SK-N-SH (cell line): ENCODE data around the gene RANBP9. TPM values are rescaled to one million over a fixed set of nuclear protein-coding genes. Genes with fewer than 3 reads are reported as not detected.

Experiments
- CTCF ChIA-PET: fragments of 300-600, 350-600 bp; formaldehyde crosslinking; extraction: SDS; loops from one replicate; lab custom pipeline; 2021; lab: Yijun Ruan, JAX
- POLR2A ChIA-PET: fragments of 350-600 bp; sonication (Branson Sonifier 250); formaldehyde crosslinking; extraction: SDS; loops from one replicate; lab custom pipeline; 2020; ENCODE audit warnings: antibody characterized with exemption, inconsistent platforms; lab: Yijun Ruan, JAX
- DNase-seq: peaks from one replicate; pipeline ENCODE4 v3.0.0; 2012
- H2AFZ ChIP-seq: fragments of 200-600 bp; sonication (generic); 2 replicates; pipeline ENCODE4 v1.8.1; 2016; ENCODE audit warnings: antibody characterized with exemption, mild to moderate bottlenecking, low read depth
- H3F3A ChIP-seq: fragments of 200-600 bp; sonication (generic); replicated peaks from 2 replicates; pipeline ENCODE3; 2016; ENCODE audit warnings: antibody characterized with exemption, mild to moderate bottlenecking; ENCODE audit not compliant: insufficient read depth
- H3K27ac ChIP-seq, 2 experiments: fragments of 200-500 bp in 1 of 2; fragments of 200-600 bp in 1 of 2; sonication (Bioruptor generic) in 1 of 2; sonication (generic), shearing (Covaris generic) in 1 of 2; 2 replicates each; pipeline versions ENCODE4 v1.5.1 to v1.6.1; 2014 to 2016; ENCODE audit warnings: low read depth in 2 of 2, inconsistent platforms in 1 of 2, low read length in 1 of 2, mild to moderate bottlenecking in 1 of 2, mixed read lengths in 1 of 2
- H3K27me3 ChIP-seq: fragments of 200-600 bp; sonication (generic), shearing (Covaris generic); 2 replicates; pipeline ENCODE4 v1.6.1; 2016; ENCODE audit warnings: mixed run types; ENCODE audit not compliant: insufficient read depth
- H3K36me3 ChIP-seq, 2 experiments: fragments of 200-500 bp in 1 of 2; fragments of 200-600 bp in 1 of 2; sonication (Bioruptor generic) in 1 of 2; sonication (generic) in 1 of 2; replicated peaks in 1 of 2; 2 replicates each; pipeline versions ENCODE3 to v1.5.1; 2014 to 2016; ENCODE audit warnings: low read length in 1 of 2, mild to moderate bottlenecking in 1 of 2; ENCODE audit not compliant: insufficient read depth in 2 of 2, control insufficient read depth in 1 of 2
- H3K4me1 ChIP-seq, 2 experiments: fragments of 200-500 bp in 1 of 2; fragments of 200-600 bp in 1 of 2; sonication (Bioruptor generic) in 1 of 2; sonication (generic), shearing (Covaris generic) in 1 of 2; 2 replicates each; pipeline versions ENCODE4 v1.5.1 to v1.6.1; 2014 to 2016; ENCODE audit warnings: low read depth in 1 of 2, low read length in 1 of 2, mixed run types in 1 of 2; ENCODE audit not compliant: insufficient read depth in 2 of 2, control insufficient read depth in 1 of 2
- H3K4me2 ChIP-seq: fragments of 200-600 bp; sonication (generic), shearing (Covaris generic); 2 replicates; pipeline ENCODE4 v1.6.1; 2017; ENCODE audit warnings: mixed run types
- H3K4me3 ChIP-seq, 2 experiments: fragments of 200-500 bp in 1 of 2; fragments of 200-600 bp in 1 of 2; sonication (Bioruptor generic) in 1 of 2; sonication (generic), shearing (Covaris generic) in 1 of 2; 2 replicates each; pipeline versions ENCODE4 v1.5.1 to v1.8.1; 2014 to 2016; ENCODE audit warnings: low read depth in 2 of 2, inconsistent platforms in 1 of 2, low read length in 1 of 2, mild to moderate bottlenecking in 1 of 2, mixed read lengths in 1 of 2, moderate library complexity in 1 of 2
- H3K79me2 ChIP-seq: fragments of 200-600 bp; sonication (generic); 2 replicates; pipeline ENCODE4 v1.8.1; 2017; ENCODE audit warnings: mild to moderate bottlenecking; ENCODE audit not compliant: insufficient read depth
- H3K9ac ChIP-seq: fragments of 200-600 bp; sonication (generic); 2 replicates; pipeline ENCODE4 v1.6.1; 2017; ENCODE audit warnings: mixed run types
- H3K9me2 ChIP-seq: fragments of 200-600 bp; sonication (generic); 2 replicates; pipeline ENCODE4 v1.6.1; 2017; ENCODE audit warnings: mixed run types
- H3K9me3 ChIP-seq: fragments of 200-600 bp; sonication (generic); 2 replicates; pipeline ENCODE4 v1.6.1; 2017; ENCODE audit warnings: mixed run types, mild to moderate bottlenecking, moderate library complexity
- H4K20me1 ChIP-seq: fragments of 200-600 bp; sonication (generic); 2 replicates; pipeline ENCODE4 v1.6.1; 2017; ENCODE audit warnings: mild to moderate bottlenecking, mixed run types; ENCODE audit not compliant: insufficient read depth
- CHD2 ChIP-seq: fragments of 150-350 bp; IDR thresholded peaks from 2 replicates; pipeline ENCODE4 v1.6.1; 2018; ENCODE audit warnings: low read length; ENCODE audit not compliant: partially characterized antibody
- EP300 ChIP-seq, 2 experiments: IDR thresholded peaks; 2 replicates each; pipeline versions ENCODE4 v1.4.0 to v1.6.1; 2012; ENCODE audit warnings: borderline replicate concordance in 1 of 2, low read depth in 1 of 2, low read length in 1 of 2
- EZH2phosphoT487 ChIP-seq: fragments of 200-600 bp; sonication (generic); IDR thresholded peaks from 2 replicates; pipeline ENCODE4 v1.6.1; 2017; ENCODE audit warnings: low read depth, mixed run types, mild to moderate bottlenecking, antibody characterized with exemption, moderate library complexity, borderline replicate concordance
- FOSL2 ChIP-seq: IDR thresholded peaks from 2 replicates; pipeline ENCODE4 v1.4.0; 2012; ENCODE audit warnings: low read depth, mild to moderate bottlenecking, moderate library complexity, borderline replicate concordance
- FOXM1 ChIP-seq: IDR thresholded peaks from 2 replicates; pipeline ENCODE4 v1.4.0; 2012; ENCODE audit warnings: low read depth, mild to moderate bottlenecking
- GABPA ChIP-seq: IDR thresholded peaks from 2 replicates; pipeline ENCODE4 v1.4.0; 2012; ENCODE audit warnings: low read depth, mild to moderate bottlenecking
- GATA2 ChIP-seq: sonication (generic); formaldehyde crosslinking; IDR thresholded peaks from 2 replicates; pipeline ENCODE4 v1.5.0; 2020; ENCODE audit warnings: mild to moderate bottlenecking, missing genetic modification reagents
- JUND ChIP-seq: IDR thresholded peaks from 2 replicates; pipeline ENCODE4 v1.4.0; 2012
- MEF2A ChIP-seq: IDR thresholded peaks from 2 replicates; pipeline ENCODE4 v1.4.0; 2012; ENCODE audit warnings: low read depth, borderline replicate concordance
- MXI1 ChIP-seq: IDR thresholded peaks from 2 replicates; pipeline ENCODE4 v1.6.1; 2012; ENCODE audit warnings: mild to moderate bottlenecking, low read depth, low read length, improper control_type of control experiment
- NFIC ChIP-seq: IDR thresholded peaks from 2 replicates; pipeline ENCODE4 v1.4.0; 2012; ENCODE audit warnings: borderline replicate concordance
- POLR2AphosphoS5 ChIP-seq: IDR thresholded peaks from 2 replicates; pipeline ENCODE4 v1.6.1; 2012; ENCODE audit warnings: low read depth, low read length
- RAD21 ChIP-seq: IDR thresholded peaks from 2 replicates; pipeline ENCODE4 v1.6.1; 2012; ENCODE audit warnings: mild to moderate bottlenecking, low read length
- RCOR1 ChIP-seq: fragments of 150-350 bp; IDR thresholded peaks from 2 replicates; pipeline ENCODE4 v1.6.1; 2017; ENCODE audit warnings: antibody characterized with exemption, low read length
- RFX5 ChIP-seq: IDR thresholded peaks from 2 replicates; pipeline ENCODE4 v1.6.1; 2012; ENCODE audit warnings: mild to moderate bottlenecking, improper control_type of control experiment, low read length
- SIN3A ChIP-seq: IDR thresholded peaks from 2 replicates; pipeline ENCODE4 v1.6.1; 2012; ENCODE audit warnings: low read depth, mild to moderate bottlenecking, low read length, moderate library complexity, borderline replicate concordance
- SMC3 ChIP-seq: IDR thresholded peaks from 2 replicates; pipeline ENCODE4 v1.6.1; 2012; ENCODE audit warnings: low read depth, low read length, improper control_type of control experiment
- TCF12 ChIP-seq: IDR thresholded peaks from 2 replicates; pipeline ENCODE4 v1.4.0; 2012
- TEAD4 ChIP-seq: IDR thresholded peaks from 2 replicates; pipeline ENCODE4 v1.4.0; 2012; ENCODE audit warnings: mild to moderate bottlenecking, borderline replicate concordance; ENCODE audit not compliant: insufficient read depth
- USF2 ChIP-seq: fragments of 150-350 bp; IDR thresholded peaks from 2 replicates; pipeline ENCODE4 v1.6.1; 2017; ENCODE audit warnings: antibody characterized with exemption, low read length, low read depth, borderline replicate concordance
- WGBS: methylation state at CpG from one replicate; pipeline ENCODE4 v1.1.6; 2017; ENCODE audit warnings: low lambda C conversion rate; 5-methylcytosine and 5-hydroxymethylcytosine counted together
- polyA plus RNA-seq, 3 experiments: library from polyadenylated mRNA; depleted of rRNA; stranded (reverse); fragments of >200 nt; gene quantifications; 2 replicates each; pipeline ENCODE4 v1.2.3, GENCODE V29; 2012
- TF ChIP-seq, protein P1 (sequence below): IDR thresholded peaks from 2 replicates; pipeline ENCODE4; 2012
- TF ChIP-seq, protein P2 (sequence below): fragments of 150-350 bp; IDR thresholded peaks from 2 replicates; pipeline ENCODE4 v1.6.1; 2016; ENCODE audit warnings: mild to moderate bottlenecking, low read depth, low read length
- TF ChIP-seq, protein P3 (sequence below): IDR thresholded peaks from 2 replicates; pipeline ENCODE4 v1.4.0; 2012; ENCODE audit warnings: low read depth, borderline replicate concordance
- TF ChIP-seq, protein P4 (sequence below): IDR thresholded peaks from 2 replicates; pipeline ENCODE4 v1.4.0; 2012; ENCODE audit warnings: low read depth

The RANBP9 gene
- polyA plus RNA-seq, 1 of the 3 experiments (the other 2 are of a cell fraction), result 20.4 TPM

GRCh38 chr6:13743736-13744127, 32.1 kb upstream of the RANBP9 start:
- WGBS, result 87% methylated on average over 7 of the region's 7 CpGs

GRCh38 chr6:13742961-13743735, 31.5 kb upstream of the RANBP9 start:
- no peak overlapping the region for H3K9ac ChIP-seq
- H3K36me3 ChIP-seq, result no peaks in the 10 kb centered on the region
- TF ChIP-seq RCOR1 (no peak), JUND (no peak), MEF2A (no peak), TEAD4 (no peak), MXI1 (no peak), CHD2 (no peak), GABPA (no peak), FOSL2 (no peak), EZH2phosphoT487 (no peak), USF2 (no peak), POLR2AphosphoS5 (no peak), GATA2 (no peak), SMC3 (no peak), SIN3A (no peak)
- TF ChIP-seq, protein P1, sequence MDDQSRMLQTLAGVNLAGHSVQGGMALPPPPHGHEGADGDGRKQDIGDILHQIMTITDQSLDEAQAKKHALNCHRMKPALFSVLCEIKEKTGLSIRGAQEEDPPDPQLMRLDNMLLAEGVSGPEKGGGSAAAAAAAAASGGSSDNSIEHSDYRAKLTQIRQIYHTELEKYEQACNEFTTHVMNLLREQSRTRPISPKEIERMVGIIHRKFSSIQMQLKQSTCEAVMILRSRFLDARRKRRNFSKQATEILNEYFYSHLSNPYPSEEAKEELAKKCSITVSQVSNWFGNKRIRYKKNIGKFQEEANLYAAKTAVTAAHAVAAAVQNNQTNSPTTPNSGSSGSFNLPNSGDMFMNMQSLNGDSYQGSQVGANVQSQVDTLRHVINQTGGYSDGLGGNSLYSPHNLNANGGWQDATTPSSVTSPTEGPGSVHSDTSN, result no peak
- TF ChIP-seq, protein P2, sequence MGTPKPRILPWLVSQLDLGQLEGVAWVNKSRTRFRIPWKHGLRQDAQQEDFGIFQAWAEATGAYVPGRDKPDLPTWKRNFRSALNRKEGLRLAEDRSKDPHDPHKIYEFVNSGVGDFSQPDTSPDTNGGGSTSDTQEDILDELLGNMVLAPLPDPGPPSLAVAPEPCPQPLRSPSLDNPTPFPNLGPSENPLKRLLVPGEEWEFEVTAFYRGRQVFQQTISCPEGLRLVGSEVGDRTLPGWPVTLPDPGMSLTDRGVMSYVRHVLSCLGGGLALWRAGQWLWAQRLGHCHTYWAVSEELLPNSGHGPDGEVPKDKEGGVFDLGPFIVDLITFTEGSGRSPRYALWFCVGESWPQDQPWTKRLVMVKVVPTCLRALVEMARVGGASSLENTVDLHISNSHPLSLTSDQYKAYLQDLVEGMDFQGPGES, result no peak
- TF ChIP-seq, protein P3, sequence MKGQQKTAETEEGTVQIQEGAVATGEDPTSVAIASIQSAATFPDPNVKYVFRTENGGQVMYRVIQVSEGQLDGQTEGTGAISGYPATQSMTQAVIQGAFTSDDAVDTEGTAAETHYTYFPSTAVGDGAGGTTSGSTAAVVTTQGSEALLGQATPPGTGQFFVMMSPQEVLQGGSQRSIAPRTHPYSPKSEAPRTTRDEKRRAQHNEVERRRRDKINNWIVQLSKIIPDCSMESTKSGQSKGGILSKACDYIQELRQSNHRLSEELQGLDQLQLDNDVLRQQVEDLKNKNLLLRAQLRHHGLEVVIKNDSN, result no peak
- TF ChIP-seq, protein P4, sequence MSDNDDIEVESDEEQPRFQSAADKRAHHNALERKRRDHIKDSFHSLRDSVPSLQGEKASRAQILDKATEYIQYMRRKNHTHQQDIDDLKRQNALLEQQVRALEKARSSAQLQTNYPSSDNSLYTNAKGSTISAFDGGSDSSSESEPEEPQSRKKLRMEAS, result no peak
- TF ChIP-seq, all 33 proteins: peak for 0
- H3K4me2 ChIP-seq, result no peak overlapping the region
- CTCF ChIA-PET, result no interaction called here
- H4K20me1 ChIP-seq, result no peaks in the 10 kb centered on the region
- H3K9me3 ChIP-seq, result no peaks in the 10 kb centered on the region
- H3K27ac ChIP-seq, result no peak overlapping the region
- H3K4me3 ChIP-seq, result no peak overlapping the region
- no peaks in the 10 kb centered on the region for H3K4me1 ChIP-seq
- H2AFZ ChIP-seq, result no peak overlapping the region
- no peak for DNase-seq
- no peaks in the 10 kb centered on the region for H3K27me3 ChIP-seq
- H3K9me2 ChIP-seq, result no peaks in the 10 kb centered on the region
- 91% methylated on average over 34 of the region's 56 CpGs for WGBS
- POLR2A ChIA-PET, result interaction anchor here (0.6 kb wide), 1 partner anchor 38 kb away, joined by 3 read pairs; no protein-coding TSS in a partner anchor
- no peaks in the 10 kb centered on the region for H3K79me2 ChIP-seq
- H3F3A ChIP-seq, result no peaks in the 10 kb centered on the region

More at GRCh38 chr6:13743736-13744127, 32.1 kb upstream of the RANBP9 start:
- no peak for DNase-seq
- Histone ChIP-seq H3K9me2 (no peaks in the 10 kb centered on the region), H3K27me3 (no peaks in the 10 kb centered on the region), H3F3A (no peaks in the 10 kb centered on the region), H3K9me3 (no peaks in the 10 kb centered on the region), H3K27ac (no peak overlapping the region), H3K9ac (no peak overlapping the region), H3K4me3 (no peak overlapping the region), H2AFZ (no peak overlapping the region), H3K4me1 (no peaks in the 10 kb centered on the region), H4K20me1 (no peaks in the 10 kb centered on the region), H3K36me3 (no peaks in the 10 kb centered on the region), H3K79me2 (no peaks in the 10 kb centered on the region), H3K4me2 (no peak overlapping the region)
- TF ChIP-seq MEF2A, result no peak
- no peak for TF ChIP-seq TCF12
- TF ChIP-seq FOXM1, result no peak
- TF ChIP-seq, protein P3, result no peak
- TF ChIP-seq EP300 (IDR thresholded peaks at IDR 0.05; ENCODE audit: borderline replicate concordance in 1 of 2, low read depth in 1 of 2, low read length in 1 of 2), result no peak
- TF ChIP-seq NFIC, result no peak
- no peak for TF ChIP-seq RFX5
- no peak for TF ChIP-seq RAD21
- no peak for TF ChIP-seq SIN3A
- CTCF ChIA-PET, result no interaction called here
- POLR2A ChIA-PET, result interaction anchor here (0.6 kb wide), 1 partner anchor 37 kb away, joined by 3 read pairs; no protein-coding TSS in a partner anchor
